Gastrocnemius medialis (tissue), 4 donors: ENCODE measurements around the gene ZFYVE21. TPM values are rescaled to one million over a fixed set of nuclear protein-coding genes. Genes with fewer than 3 reads are reported as not detected.

Experiments used
- ATAC-seq, 2 donors: fragments of 150-250 bp; one replicate each; pipeline ENCODE4 v1.9.1; 2016
- DNase-seq, 2 donors: peaks; one replicate each; pipeline ENCODE4 v3.0.0-alpha.2; 2019
- H3K27ac ChIP-seq, 4 donors: fragments of 200-600 bp; sonication (generic); 1 replicate in 1 of 4; 2 replicates in 3 of 4; pipeline ENCODE4 v1.5.1; 2016 to 2018; ENCODE audit warnings: mild to moderate bottlenecking in 2 of 4, moderate library complexity in 1 of 4
- H3K27me3 ChIP-seq, 3 donors: fragments of 200-600 bp; sonication (generic) in 2 of 3; 1 replicate in 1 of 3; 2 replicates in 2 of 3; pipeline versions ENCODE4 v1.5.1 to v1.6.0; 2016 to 2019; ENCODE audit warnings: mild to moderate bottlenecking in 1 of 3, moderate library complexity in 1 of 3
- H3K36me3 ChIP-seq, 2 donors: fragments of 200-600 bp; sonication (generic) in 1 of 2; one replicate each; pipeline ENCODE4 v1.5.1; 2017 to 2018
- H3K4me1 ChIP-seq, 2 donors: fragments of 200-600 bp; sonication (generic) in 1 of 2; one replicate each; pipeline ENCODE4 v1.5.1; 2016 to 2017; ENCODE audit warnings: mild to moderate bottlenecking in 2 of 2
- H3K4me3 ChIP-seq, 4 donors: fragments of 200-600 bp; sonication (generic) in 3 of 4; 1 replicate in 1 of 4; 2 replicates in 3 of 4; pipeline ENCODE4 v1.5.1; 2016 to 2019; ENCODE audit warnings: mild to moderate bottlenecking in 2 of 4
- H3K9me3 ChIP-seq, 3 donors: fragments of 200-600 bp; sonication (generic) in 2 of 3; 1 replicate in 1 of 3; 2 replicates in 2 of 3; pipeline ENCODE4 v1.5.1; 2016 to 2019
- POLR2A ChIP-seq, 2 donors: fragments of 450-650 bp; IDR thresholded peaks; one replicate each; pipeline ENCODE4 v1.6.1; 2017; ENCODE audit warnings: antibody characterized with exemption in 2 of 2, mild to moderate bottlenecking in 2 of 2, moderate library complexity in 2 of 2
- in situ Hi-C, 4 donors: fragments of 200-750 bp; cut with MboI; loops; one replicate each; pipeline versions ENCODE4 v1.15.0 to v1.8.0; 2017; ENCODE audit warnings: low sequenced_read_pairs in 4 of 4
- intact Hi-C: fragments of 100-400 bp; cut with DNase I; formaldehyde crosslinking; loops from one replicate; pipeline ENCODE4 v1.15.1; 2023; ENCODE audit warnings: low total_unique reads
- total RNA-seq, 4 donors: library from RNA; depleted of rRNA; stranded (reverse); fragments of >200 nt; gene quantifications; one replicate each; pipeline versions ENCODE4 v1.1.0 to v1.2.3, GENCODE V29; 2016
- TF ChIP-seq, protein P1 (sequence below), 5 experiments: fragments of 450-650 bp in 3 of 5; fragments of 200-600 bp in 2 of 5; sonication (generic) in 2 of 5; IDR thresholded peaks in 4 of 5; conservative IDR thresholded peaks in 1 of 5; 1 replicate in 4 of 5; 2 replicates in 1 of 5; pipeline ENCODE4 v1.5.1; 2016 to 2019; ENCODE audit warnings: antibody characterized with exemption in 5 of 5, mild to moderate bottlenecking in 3 of 5, moderate library complexity in 3 of 5

The ZFYVE21 gene
- total RNA-seq, 4 donors from 2014 or later, result 16.2 to 25.8 (median 20.2) TPM

- Histone ChIP-seq H3K27ac (peak overlapping the region in 2 of 4 donors; percentile 31 to 77), H3K36me3 (peaks cover 0 to 42% of the 10 kb centered on the region in 2 donors), H3K27me3 (no peaks in the 10 kb centered on the region), H3K9me3 (no peaks in the 10 kb centered on the region), H3K4me3 (no peak overlapping the region), H3K4me1 (peaks cover 0 to 27% of the 10 kb centered on the region in 2 donors)
- ATAC-seq (no peak), DNase-seq (no peak)
- intact Hi-C loops, result no loop called here
- in situ Hi-C loops, result no loop called here
- TF ChIP-seq, protein P1, sequence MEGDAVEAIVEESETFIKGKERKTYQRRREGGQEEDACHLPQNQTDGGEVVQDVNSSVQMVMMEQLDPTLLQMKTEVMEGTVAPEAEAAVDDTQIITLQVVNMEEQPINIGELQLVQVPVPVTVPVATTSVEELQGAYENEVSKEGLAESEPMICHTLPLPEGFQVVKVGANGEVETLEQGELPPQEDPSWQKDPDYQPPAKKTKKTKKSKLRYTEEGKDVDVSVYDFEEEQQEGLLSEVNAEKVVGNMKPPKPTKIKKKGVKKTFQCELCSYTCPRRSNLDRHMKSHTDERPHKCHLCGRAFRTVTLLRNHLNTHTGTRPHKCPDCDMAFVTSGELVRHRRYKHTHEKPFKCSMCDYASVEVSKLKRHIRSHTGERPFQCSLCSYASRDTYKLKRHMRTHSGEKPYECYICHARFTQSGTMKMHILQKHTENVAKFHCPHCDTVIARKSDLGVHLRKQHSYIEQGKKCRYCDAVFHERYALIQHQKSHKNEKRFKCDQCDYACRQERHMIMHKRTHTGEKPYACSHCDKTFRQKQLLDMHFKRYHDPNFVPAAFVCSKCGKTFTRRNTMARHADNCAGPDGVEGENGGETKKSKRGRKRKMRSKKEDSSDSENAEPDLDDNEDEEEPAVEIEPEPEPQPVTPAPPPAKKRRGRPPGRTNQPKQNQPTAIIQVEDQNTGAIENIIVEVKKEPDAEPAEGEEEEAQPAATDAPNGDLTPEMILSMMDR (IDR thresholded peaks at IDR 0.05 in 4 of 5, conservative IDR thresholded peaks at IDR 0.05 in 1 of 5), result no peak
- TF ChIP-seq POLR2A (IDR thresholded peaks at IDR 0.05), result no peak
These were observed 19.8 kb downstream of the ZFYVE21 start for GRCh38 chr14:103735439-103735814.

GRCh38 chr14:103735815-103736545 is 20.4 kb downstream of the ZFYVE21 start:
- in situ Hi-C loops, result no loop called here

DNA sequence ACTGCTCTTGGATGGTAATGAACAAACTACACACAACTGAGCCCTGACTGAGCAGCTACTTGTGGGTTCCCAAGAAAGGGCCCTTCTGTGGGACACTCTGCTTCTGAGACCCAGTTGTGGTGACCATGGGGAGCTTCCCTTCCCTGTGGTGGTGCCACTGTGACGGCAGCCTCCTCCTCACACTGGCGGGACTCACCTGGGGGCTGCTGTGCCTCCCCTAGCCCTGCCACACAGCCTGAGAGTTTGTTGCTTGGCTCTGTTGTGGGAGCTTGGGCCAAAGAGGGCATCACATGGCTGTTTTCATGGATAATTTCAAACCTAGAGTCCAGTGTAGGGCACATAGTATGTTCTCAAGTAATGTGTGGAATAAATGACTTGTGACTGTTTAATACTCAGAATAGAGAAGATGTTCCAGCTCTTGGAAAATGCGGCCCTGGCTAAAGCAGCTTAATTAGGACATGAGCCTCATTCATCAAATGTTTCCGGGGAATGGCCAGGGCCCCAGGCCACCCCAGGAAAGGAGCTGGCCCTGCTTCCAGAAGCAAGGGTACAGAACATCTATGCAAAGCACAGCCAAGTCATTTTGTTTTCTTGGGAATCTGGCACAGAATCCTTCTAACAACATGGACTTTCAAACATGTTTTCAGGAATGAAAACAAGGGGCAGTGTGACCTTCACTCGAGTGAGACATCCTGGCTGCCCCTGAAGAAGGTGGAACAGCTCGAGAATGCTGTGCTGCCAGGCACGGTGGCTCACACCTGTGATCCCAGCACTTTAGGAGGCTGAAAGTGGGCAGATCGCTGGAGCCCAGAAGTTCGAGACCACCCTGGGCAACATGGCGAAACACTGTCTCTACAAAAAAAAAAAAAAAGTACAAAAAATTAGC is 21.2 kb downstream of the ZFYVE21 start:
- TF ChIP-seq POLR2A (IDR thresholded peaks at IDR 0.05), result no peak
- TF ChIP-seq, protein P1 (IDR thresholded peaks at IDR 0.05 in 4 of 5, conservative IDR thresholded peaks at IDR 0.05 in 1 of 5), result no peak
- ATAC-seq, result peak; percentile 24 to 65
- H3K4me3 ChIP-seq, result no peak overlapping the region

More at GRCh38 chr14:103735815-103736545, 20.4 kb downstream of the ZFYVE21 start:
- Histone ChIP-seq H3K27me3 (no peaks in the 10 kb centered on the region), H3K4me3 (no peak overlapping the region), H3K4me1 (peaks cover 0 to 26% of the 10 kb centered on the region in 2 donors), H3K27ac (peak overlapping the region in 3 of 4 donors; percentile 37 to 77 (median 54)), H3K9me3 (no peaks in the 10 kb centered on the region), H3K36me3 (peaks cover 0 to 48% of the 10 kb centered on the region in 2 donors)
- TF ChIP-seq, protein P1 (IDR thresholded peaks at IDR 0.05 in 4 of 5, conservative IDR thresholded peaks at IDR 0.05 in 1 of 5), result no peak
- TF ChIP-seq POLR2A (IDR thresholded peaks at IDR 0.05), result no peak
- ATAC-seq (no peak), DNase-seq (no peak)
- intact Hi-C loops, result no loop called here

GRCh38 chr14:103737432-103738045 is 21.9 kb downstream of the ZFYVE21 start:
- Histone ChIP-seq H3K36me3 (peaks cover 0 to 50% of the 10 kb centered on the region in 2 donors), H3K9me3 (no peaks in the 10 kb centered on the region), H3K4me3 (no peak overlapping the region), H3K4me1 (peaks cover 0 to 26% of the 10 kb centered on the region in 2 donors), H3K27ac (peak overlapping the region in 2 of 4 donors; percentile 54 to 77), H3K27me3 (no peaks in the 10 kb centered on the region)
- TF ChIP-seq POLR2A (IDR thresholded peaks at IDR 0.05), result no peak
- TF ChIP-seq, protein P1 (IDR thresholded peaks at IDR 0.05 in 4 of 5, conservative IDR thresholded peaks at IDR 0.05 in 1 of 5), result no peak
- intact Hi-C loops (no loop called here), in situ Hi-C loops (no loop called here)
- DNase-seq, result no peak
- no peak for ATAC-seq

More for the DNA sequence above, 21.2 kb downstream of the ZFYVE21 start:
- intact Hi-C loops, result no loop called here
- H3K27ac ChIP-seq, result peak overlapping the region in 3 of 4 donors; percentile 37 to 77 (median 54)
- DNase-seq, result no peak
- peaks cover 0 to 50% of the 10 kb centered on the region in 2 donors for H3K36me3 ChIP-seq
- no peaks in the 10 kb centered on the region for H3K9me3 ChIP-seq
- peaks cover 0 to 26% of the 10 kb centered on the region in 2 donors for H3K4me1 ChIP-seq
- H3K27me3 ChIP-seq, result no peaks in the 10 kb centered on the region
- in situ Hi-C loops, result no loop called here
